ENCODE measurements around the gene HOXB8.

Gene HOXB8

DNA sequence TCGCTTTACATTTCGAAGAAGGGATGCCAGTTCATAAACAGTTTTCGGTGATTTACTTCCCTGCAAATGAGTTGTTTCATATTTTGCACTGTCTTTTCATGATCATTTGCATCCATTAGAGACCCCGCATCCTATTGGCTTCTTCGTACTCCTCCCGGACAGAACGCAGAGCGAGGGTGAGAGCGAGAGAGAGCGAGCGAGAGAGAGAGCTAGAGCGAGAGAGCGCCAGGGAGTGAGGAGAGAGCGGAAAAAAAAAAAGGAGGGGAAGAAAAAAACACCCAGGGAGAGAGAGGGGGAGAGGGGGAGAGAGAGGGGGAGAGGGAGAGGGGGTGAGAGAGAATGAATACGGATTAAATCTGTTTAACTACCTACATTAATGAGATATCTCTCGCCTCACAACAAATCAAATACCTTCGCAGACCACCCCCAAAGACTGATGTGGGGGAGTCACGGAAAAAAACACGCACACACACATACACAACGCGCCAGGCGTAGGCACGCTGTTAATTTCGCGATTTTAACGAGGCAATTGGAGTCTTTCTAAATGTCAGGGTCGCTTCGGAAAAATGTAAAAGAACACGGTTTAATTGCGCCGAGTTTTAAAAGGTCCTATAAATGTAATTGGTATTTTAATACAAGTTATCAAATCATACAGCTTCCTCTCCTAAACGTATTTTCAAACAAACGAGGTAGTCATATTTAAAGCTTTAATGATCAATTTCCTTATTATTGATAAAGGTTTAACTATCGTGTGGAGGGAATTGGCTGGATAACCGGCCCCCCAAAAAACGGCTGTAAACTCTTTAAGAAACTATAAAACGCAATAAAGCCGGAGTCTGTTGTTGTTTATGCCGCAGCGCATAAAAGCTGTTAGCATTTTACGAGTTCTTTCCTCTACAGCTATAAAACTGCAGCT, at the start of gene HOXB8:
HOXB8 (minus strand) TSS at position 246 of the 916 bp plus-strand sequence. CDS start 588 bp downstream, outside the sequence.
- DNase-seq (ENCODE audit: low read depth, low spot score), result no peak

GRCh38 chr17:48663134-48663924, 48.2 kb upstream of the HOXB8 start:
- no peak for DNase-seq (ENCODE audit: low read depth, low spot score)

DNA sequence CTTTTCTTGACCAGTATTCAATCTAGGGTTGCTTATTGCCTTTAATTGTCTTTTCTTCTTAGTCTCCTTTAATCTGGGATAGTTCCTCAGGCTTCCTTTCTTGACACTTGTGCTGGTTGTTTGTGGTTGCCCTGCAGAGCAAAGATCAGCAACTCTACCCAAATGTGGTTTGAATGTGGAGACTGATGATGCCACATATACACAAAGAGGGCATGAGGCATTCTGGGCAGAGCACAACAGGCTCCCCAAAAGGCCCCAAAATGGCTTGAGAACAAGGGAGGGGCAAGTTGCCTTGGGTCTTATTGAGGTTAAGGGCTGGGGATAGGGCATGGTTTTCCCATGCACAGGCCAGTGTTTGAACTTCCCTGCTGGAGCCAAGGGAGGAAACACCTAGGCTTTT, 40.8 kb upstream of the HOXB8 start:
- DNase-seq (ENCODE audit: low read depth, low spot score), result no peak

- DNase-seq (ENCODE audit: low read depth, low spot score), result no peak
These were observed 34.6 kb upstream of the HOXB8 start for GRCh38 chr17:48649741-48650140.

DNA sequence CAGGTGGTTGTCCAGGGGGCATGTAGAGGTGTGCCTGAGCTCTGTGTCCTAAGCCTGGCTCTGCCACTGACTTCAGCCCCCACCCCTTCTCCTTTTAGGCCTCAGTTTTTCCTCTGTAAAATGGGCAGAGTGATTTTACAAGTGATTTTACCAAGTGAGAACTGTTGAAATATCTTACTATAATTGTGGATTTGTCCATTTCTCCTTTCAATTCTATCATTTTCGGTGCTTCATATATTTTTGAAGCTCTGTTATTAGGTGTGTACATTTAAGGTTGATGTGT, 32.8 kb upstream of the HOXB8 start:
- no peak for DNase-seq (ENCODE audit: low read depth, low spot score)

DNA sequence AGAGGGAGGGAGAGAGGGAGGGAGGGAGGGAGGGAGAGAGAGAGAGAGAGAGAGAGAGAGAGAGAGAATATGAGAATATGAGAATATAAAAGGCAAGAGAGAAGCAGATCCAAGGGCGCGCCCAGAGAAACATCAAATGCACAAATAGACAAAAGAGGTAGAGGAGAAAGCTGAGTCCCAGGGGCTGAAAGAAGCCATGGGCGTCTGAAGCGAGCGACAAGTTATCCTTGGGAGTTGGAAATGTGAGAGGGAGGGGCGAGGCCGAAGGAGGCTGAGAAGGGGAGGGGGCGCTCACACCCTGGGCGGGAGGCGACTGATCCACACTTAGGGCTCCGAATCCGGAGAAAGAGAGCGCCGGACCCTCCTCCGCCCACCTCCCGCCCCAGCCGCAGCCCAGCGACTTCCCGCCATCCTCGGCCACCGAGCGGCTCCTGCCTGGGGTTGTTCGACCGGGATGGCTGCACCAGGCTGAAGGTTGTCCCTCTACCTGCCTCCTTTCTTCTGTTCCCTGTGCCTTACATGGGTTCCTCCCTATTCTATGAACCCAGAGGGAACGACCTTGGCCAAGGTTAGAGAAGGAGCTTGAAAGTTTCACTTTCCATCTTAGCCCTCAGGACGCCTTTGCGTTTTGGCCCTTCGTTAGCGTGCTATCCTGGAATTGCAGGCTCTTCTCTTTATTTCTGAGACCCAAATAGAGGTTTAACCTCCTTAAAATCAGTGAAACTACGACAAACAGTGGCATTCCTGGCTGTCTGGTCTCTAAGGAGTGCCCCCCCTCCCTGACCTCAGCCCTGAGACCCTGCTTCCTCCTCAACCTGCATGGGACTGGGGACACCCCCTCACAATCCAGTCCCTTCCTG, 32.2 kb upstream of the HOXB8 start:
- DNase-seq (ENCODE audit: low read depth, low spot score), result no peak

DNA sequence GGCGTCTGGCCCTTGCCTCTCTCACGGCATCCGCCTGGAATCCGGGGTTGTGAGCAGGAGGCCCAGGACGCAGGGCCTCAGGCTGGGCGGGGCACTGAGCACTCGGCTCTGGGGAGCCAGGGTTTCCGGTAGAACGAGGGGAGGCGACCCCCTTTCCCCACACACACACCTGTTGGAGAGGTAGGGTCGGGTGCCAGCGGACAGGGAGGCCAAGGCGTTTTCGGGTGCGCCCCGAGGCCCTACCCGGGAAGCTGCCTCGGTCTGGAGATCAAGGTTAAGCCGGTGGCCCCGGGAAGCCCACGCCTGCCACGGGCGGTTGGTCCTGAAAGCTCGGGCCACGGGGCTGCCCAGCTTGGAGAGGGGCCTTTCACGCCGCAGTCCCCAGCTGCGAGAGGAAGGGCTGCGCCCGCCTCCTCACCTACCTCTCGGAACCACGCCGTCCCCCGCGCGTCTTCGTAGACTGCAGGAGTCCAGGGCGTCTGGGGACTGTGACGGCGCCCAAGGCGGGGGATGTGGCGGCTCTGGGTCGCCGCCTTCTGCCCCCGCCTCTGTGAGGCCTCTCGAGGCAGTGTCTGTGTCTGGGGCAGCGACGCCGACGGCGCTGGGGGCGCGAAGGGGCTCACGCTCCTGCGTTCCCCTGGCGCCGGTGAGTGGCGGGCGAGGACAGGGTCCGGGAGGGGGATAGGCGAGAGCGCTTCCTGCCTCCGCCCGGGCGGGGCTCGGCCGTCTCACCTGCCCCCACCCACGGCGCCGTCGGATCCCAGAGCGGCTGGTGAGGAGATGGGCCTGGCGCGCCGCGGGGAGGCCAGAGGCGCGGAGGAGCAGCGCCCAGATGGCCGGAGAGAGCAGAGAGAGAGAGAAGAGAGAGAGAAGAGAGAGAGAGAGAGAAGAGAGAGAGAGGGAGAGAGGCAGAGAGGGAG, 31.4 kb upstream of the HOXB8 start:
- DNase-seq (ENCODE audit: low read depth, low spot score), result no peak

GRCh38 chr17:48645639-48646182, 30.6 kb upstream of the HOXB8 start:
- DNase-seq (ENCODE audit: low read depth, low spot score), result no peak

DNA sequence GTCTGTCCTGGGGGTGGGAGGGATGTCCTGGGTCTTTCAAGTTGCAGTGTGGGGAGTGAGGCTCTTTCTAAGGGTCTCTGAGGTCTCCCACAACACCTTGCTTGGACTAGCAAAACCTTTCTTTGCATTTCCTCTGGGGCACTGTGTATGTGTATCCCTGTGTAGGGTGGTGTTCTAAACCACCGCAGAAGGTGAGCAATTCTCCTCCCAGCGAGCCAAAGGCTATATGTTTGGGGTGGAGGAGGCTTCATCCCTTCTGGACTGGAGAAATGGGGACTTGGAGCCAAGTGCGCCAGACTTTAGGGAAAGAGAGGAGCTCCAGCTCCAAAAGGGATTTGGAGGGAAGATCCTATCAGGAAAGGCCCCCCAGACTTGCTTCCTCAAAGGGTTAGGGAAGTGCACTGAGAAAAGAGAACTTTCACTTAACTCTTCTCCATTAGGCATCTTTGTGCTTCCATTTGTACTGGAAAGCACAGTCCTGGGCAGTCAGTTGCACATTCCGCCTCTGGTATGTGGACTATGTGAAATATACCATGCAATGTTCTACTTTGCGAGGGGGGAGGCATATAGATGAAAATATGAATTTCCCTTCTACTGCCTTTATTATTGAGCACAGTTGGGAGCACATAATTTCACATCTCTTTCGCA, 29.9 kb upstream of the HOXB8 start:
- no peak for DNase-seq (ENCODE audit: low read depth, low spot score)

DNA sequence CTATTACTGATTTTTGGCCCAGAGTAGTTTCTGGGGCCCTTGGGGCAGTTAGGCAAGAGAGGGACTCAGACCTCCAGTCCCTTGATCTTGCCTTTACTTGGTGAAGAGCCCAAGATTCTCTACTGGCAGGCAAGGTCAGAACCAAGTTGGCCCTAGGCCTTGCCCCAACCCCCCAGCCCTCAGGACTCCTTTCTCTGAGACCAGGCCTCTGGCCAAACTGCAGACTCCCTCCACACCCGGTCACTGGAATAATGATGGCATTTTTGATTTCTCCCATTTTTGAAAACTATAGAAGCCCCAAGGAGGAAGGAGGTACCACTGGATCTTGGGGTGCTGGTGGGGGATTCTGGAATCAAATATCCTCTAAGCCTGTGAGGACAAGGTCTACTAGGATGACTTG, 29.1 kb upstream of the HOXB8 start:
- no peak for DNase-seq (ENCODE audit: low read depth, low spot score)

- DNase-seq (ENCODE audit: low read depth, low spot score), result no peak
These were observed 28.6 kb upstream of the HOXB8 start for GRCh38 chr17:48643697-48644012.

DNA sequence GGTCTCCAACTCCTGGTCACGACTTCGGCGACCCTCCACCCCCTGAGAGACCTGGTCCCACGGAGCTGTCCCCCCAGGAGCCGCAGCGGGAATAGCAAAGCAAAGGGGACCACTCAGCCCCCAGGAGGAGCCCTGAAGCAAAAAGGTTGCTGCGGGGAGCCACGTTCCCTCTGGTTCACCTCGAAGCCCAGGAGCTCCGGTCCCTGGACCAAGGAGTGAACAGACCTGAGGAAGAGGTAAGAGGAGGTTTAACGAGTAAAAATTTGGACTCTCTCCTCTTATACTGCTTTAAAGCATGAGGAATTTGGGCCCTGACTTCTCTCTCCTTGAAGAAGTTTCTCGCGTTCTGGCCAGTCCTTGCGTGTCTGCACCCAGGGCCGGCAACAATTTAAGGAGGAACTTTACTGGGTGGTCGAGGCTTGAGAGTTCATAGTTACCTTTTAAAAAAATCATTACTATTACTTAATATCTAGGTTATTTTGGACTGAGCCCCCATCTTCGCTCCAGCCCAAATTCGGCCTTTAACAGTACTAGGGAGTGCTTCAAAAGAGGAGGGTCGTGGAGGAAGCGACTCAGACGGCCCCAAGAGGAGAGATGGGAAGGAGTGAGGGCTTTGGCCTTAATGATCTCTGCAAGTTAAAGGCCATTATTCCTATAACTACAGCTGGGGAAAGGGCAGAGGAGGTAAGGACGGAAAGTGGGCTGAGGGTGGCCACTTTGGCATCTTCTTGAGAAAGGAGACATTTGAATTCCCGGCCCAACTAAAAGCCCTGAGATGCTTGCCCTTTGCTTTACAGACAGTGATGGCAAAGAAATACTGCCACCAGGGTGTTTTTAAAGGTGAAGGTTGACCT, 28.0 kb upstream of the HOXB8 start:
- DNase-seq (ENCODE audit: low read depth, low spot score), result no peak

DNA sequence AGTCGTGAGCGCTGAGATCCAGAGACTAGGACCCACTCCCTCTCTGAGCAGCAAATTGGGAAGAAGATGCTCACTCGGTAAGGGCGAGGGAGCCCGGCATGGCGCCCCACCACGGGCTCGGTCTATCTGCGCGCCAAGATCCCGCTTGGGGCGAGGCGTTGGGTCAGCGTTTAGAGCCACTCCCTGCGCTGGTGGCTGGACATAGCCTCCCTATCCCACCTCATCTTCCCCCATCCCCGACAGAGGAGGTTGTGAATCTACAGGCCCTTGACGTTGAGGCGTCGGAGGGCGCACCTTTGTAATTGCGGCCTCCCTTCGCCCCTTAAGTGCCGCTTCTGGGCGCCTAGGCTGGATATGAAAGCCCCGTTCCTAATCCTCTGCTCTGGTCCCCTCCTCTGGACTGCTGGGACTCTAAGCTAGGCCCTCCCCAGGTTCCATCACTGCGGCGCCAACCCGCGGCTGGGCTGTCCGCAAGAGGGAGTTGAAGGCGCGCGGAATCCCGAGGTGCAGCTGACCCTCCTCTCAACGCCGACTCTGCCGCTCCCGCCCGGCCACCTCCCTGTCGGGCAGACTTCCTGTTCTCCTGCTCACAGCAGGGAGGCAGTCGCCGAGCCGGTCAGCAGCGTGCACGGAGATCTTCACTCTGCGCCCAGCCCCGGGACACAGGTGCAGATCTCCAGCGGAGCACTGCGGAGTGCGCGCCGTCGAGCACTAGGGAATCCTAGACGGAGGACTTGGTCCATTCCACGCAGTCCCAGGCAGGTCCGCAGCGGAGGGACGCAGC, 27.2 kb upstream of the HOXB8 start:
- no peak for DNase-seq (ENCODE audit: low read depth, low spot score)

DNA sequence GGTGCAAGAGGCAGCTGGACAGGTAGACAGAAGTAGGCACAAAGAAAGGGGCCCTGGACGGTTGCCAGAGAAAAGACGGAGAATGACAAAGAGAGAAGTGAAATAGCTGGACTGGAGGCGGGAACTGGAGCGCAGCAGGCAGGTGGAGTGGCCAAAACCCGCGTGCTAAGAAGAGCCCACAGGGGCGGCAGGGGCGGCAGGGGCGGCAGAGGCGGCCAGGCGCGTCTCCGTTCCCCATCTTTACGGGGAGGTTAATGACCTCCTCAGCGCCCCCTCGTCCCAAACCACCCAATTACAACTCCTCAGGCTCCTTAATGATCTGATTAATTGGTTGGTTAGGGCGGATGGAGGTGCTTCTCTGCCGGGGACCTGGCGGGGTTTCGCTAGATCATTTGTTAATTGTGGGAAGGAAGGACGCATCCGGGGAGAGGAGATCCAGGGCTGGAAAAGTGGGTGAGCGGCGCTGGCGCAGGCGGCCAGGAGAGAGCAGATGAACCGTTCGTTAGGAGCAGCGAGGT, 26.5 kb upstream of the HOXB8 start:
- DNase-seq (ENCODE audit: low read depth, low spot score), result no peak

- no peak for DNase-seq (ENCODE audit: low read depth, low spot score)
These were observed 25.7 kb upstream of the HOXB8 start for GRCh38 chr17:48640858-48641180.

DNA sequence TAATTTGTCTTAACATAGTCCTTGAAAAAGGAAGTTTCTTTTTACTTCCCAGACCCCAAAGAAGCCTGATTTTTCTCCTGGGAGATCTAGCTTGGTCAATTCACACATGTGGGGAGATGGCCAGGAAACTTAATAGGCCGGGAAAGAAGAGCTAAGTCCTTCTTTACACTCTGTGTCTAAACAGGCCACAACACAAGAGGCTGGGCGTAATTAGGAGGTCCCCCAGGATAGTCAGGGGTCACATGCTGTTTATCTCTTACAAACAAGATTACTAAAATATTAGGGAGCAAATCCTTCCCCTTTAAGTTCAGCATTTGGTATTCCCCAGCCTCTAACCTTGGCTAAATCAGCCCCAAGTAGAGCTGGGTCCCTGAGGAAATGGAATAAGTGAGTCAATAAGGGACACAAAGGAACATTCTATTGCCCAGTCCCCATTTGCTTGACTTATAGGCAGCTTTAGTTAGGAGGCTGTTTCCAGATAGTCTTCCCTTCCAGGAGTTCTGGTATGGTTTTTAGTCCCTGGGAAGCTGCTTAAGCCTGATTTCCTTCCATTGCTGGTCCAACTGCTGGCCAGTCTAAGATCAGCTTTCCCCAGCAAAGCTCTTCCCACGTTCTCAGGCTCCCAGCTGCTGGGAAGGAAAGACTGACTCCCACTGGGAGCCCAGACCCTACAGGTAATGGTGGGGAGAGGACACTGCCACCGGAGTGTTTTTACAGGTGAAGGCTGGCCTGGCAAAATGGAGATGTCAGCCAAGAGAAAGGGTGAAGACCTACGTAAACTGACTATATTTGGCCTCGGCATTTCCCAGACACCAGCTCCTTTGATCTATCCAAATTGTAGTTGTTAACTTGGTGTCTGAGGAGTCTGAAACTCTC, 25.1 kb upstream of the HOXB8 start:
- DNase-seq (ENCODE audit: low read depth, low spot score), result no peak

DNA sequence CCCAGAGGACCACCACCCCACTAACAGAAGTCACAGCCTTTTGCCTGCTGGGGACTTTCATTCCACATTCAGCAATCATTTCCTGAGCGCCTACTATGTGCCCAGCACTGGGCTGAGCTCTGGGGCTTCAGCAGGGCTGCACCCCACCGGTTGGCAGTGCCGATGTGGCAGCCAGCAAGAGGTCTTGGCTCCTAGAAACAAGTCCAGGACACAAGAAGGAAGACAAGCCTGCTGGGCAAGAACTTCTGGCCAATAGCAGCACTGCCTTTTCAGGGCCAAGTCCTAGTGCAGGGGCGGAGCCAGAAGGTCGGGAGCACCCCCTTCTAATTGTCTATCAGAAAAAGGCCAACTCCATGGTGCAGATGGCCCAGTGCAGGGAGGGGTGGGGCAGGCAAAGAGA, 24.0 kb upstream of the HOXB8 start:
- no peak for DNase-seq (ENCODE audit: low read depth, low spot score)

Measured in iPS DF 19.7 (cell line).